H7 (cell line): Measurements from ENCODE around the gene CCL23. TPM values are rescaled to one million over a fixed set of nuclear protein-coding genes. Genes with fewer than 3 reads are reported as not detected.
"Not testable (repeated sequence)": the region's sequence is repeated elsewhere in the genome, so short reads cannot be mapped to it uniquely, and the experiment has no call there.

Experiments
- DNase-seq: peaks from one replicate; pipeline ENCODE4 v3.0.0; 2012
- H3K27me3 ChIP-seq: 2 replicates; pipeline ENCODE4 v1.6.0; 2011; ENCODE audit warnings: mild to moderate bottlenecking, low read length; ENCODE audit not compliant: control insufficient read depth, insufficient read depth
- H3K36me3 ChIP-seq: replicated peaks from 2 replicates; pipeline ENCODE4 v1.5.1; 2011; ENCODE audit warnings: low read length; ENCODE audit not compliant: control insufficient read depth, insufficient read depth
- H3K4me3 ChIP-seq: 2 replicates; pipeline ENCODE4 v1.5.1; 2011; ENCODE audit warnings: low read depth, mild to moderate bottlenecking, control low read depth, low read length, moderate library complexity; ENCODE audit not compliant: insufficient read depth
- total RNA-seq: library from RNA; depleted of rRNA; stranded (reverse); fragments of >200 nt; shearing (Covaris generic); gene quantifications from 2 replicates; pipeline ENCODE4 v1.2.3, GENCODE V29; 2014

CCL23 gene
- total RNA-seq, 1 experiment from 2014 or later = not detected

DNA sequence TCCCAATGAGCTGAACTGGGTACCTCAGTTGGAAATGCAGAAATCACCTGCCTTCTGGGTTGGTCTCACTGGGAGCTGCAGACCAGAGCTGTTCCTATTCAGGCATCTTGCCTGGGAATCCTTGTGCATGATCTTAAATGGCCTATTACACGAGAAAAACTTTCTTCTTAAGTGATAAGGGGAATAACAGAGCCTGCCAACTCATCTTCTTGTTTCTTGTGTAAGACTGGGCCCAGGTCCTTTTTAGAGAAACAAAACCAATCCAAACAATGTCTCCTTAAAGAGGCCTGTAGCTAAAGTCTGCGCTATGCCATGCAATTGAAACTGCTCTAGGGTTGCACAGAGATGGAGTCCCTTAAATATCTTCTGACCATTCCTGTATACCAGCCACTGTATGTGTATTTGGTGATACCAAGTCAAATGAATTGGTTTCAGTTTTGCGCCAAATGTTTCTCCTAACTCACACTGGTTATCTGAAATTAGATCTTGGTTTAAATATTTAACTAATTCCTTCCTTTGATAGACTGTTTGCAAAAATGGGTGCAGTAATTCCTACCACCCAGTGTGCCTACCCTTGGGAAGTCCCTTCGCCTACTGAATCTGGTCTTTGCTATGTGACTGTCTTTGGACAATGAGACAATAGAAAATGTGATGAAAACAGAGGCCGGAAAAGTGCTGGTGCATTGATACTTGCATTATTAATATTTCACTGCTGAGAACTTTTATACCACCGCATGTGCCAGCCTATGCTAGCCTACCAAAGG lies 6.5 kb upstream of the CCL23 start:
- no peak for DNase-seq
- no peaks in the 10 kb centered on the region for H3K27me3 ChIP-seq
- no peaks in the 10 kb centered on the region for H3K36me3 ChIP-seq
- H3K4me3 ChIP-seq = no peak overlapping the region

- Histone ChIP-seq H3K4me3 (no peak overlapping the region), H3K36me3 (no peaks in the 10 kb centered on the region), H3K27me3 (no peaks in the 10 kb centered on the region)
- DNase-seq = no peak
These were observed 1.7 kb upstream of the CCL23 start for GRCh38 chr17:36019423-36019822.

DNA sequence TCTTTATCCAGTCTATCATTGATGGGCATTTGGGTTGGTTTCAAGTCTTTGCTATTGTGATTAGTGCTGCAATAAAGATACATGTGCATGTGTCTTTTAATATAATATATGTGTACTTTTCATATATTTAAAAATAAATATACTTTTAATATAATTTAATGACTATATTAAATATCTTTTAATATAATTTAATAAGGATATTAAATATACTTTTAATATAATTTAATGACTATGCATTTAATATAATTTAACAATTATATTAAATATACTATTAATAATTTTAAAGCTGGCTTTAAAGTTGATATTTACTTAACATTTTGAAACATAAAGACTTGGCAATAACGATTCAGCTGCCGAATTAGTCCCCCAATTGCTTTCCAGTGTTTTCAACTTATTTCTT lies 1.2 kb downstream of the CCL23 start:
- no peak overlapping the region for H3K4me3 ChIP-seq
- no peak for DNase-seq
- no peaks in the 10 kb centered on the region for H3K36me3 ChIP-seq
- H3K27me3 ChIP-seq = no peaks in the 10 kb centered on the region

DNA sequence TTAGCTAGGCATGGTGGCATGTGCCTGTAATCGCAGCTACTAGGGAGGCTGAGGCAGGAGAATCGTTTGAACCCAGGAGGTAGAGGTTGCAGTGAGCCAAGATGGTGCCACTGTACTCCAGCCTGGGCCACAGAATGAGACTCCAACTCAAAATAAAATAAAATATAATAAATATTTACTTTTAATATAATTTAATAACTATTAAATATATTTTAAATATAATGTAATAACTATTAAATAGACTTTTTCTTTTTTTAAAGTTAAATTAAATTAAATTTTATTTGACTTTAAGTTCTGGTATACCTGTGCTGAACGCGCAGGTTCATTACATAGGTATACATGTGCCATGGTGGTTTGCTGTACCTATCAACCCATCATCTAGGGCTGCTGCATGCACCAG lies 1.9 kb downstream of the CCL23 start:
- not testable (repeated sequence) for H3K27me3 ChIP-seq, H3K4me3 ChIP-seq, DNase-seq, H3K36me3 ChIP-seq

DNA sequence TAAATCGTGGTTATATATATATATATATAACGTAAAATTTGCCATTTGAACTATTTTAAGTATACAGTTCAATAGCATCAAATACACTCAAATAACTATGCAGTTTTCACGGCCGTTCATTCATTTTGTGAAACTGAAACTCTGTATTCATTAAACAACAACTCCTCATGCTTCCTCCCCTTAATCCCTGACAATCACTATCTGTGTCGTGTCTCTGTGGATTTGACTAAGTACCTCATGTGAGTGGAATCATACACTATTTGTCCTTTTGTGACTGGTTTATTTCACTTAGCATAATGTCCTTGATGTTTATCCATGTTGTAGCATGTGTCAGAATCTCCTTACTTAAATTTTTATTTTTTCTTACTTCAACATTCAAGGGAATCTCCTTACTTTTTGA lies 2.8 kb downstream of the CCL23 start:
- no peaks in the 10 kb centered on the region for H3K27me3 ChIP-seq
- no peak overlapping the region for H3K4me3 ChIP-seq
- no peak for DNase-seq
- no peaks in the 10 kb centered on the region for H3K36me3 ChIP-seq

DNA sequence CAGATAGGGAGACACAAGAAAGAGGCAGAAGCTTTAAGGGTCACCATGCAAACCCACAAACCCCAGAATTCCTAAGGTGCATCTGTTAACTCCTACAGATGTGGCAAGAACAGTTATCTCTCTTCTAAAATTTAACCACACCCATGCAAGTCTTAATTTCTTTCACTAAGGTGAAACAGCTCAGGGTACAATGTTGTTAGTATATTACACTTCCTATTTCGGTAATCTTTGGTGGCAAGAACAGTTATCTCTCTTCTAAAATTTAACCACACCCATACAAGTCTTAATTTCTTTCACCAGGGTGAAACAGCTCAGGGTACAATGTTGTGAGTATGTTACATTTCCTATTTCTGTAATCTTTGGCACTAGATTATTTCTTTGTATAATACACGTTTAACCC lies 6.6 kb downstream of the CCL23 start:
- Histone ChIP-seq H3K36me3 (no peaks in the 10 kb centered on the region), H3K4me3 (no peak overlapping the region), H3K27me3 (no peaks in the 10 kb centered on the region)
- no peak for DNase-seq

GRCh38 chr17:36008998-36009665 lies 8.6 kb downstream of the CCL23 start:
- Histone ChIP-seq H3K4me3 (no peak overlapping the region), H3K27me3 (no peaks in the 10 kb centered on the region), H3K36me3 (no peaks in the 10 kb centered on the region)
- peak; percentile 41 for DNase-seq

- Histone ChIP-seq H3K36me3 (no peaks in the 10 kb centered on the region), H3K27me3 (no peaks in the 10 kb centered on the region), H3K4me3 (no peak overlapping the region)
- DNase-seq = no peak
These were observed 13.1 kb downstream of the CCL23 start for GRCh38 chr17:36004594-36005108.

DNA sequence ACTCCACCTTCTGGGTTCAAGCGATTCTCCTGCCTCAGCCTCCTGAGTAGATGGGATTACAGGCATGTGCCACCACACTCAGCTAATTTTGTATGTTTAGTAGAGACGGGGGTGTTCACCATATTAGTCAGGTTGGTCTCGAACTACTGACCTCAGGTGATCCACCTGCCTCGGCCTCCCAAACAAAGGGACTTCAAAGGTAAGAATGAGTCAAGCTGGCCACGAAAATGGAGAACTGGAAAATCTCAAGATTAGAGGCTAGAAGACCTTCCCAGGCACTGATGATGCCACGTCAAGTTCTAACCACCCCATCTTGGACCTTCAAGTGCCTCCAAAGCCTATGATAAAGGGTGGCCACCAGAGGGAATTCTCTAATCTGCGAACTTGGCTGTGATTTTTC lies 15.1 kb downstream of the CCL23 start:
- DNase-seq = no peak
- H3K27me3 ChIP-seq = no peaks in the 10 kb centered on the region

DNA sequence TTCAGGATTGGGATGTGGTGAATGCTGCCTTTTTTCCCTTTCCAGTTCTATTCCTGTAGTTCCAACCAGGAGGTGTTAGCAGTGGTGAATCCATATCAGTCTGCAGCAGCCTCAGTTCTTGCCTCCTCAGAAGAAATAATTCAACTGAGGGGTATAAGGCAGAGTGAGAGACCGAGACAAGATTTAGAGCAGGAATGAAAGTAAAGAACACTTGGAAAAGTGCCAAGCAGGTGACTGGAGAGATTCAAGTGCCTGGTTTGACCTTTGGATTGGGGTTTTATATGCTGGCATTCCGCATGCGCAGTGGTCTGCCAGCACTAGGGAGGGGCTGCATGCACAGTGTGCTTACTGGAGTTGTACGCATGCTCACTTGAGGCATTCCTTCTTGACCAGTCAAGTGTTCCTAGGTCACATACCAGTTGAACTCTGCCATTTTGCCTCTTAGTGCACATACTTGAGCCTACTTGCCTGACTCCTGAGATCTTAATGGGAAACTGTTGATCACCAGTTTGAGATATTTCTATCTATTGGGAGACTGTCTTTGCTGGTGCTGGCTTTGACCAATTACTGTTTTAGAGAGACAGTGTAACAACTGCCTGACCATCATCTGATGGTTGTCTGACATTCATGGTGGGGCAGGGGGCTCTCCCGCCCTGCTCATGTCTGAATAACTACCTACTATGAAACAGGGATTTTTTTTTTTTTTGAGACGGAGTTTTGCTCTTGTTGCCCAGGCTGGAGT lies 15.7 kb downstream of the CCL23 start:
- no peak for DNase-seq
- H3K36me3 ChIP-seq = no peaks in the 10 kb centered on the region
- H3K4me3 ChIP-seq = no peak overlapping the region
- no peaks in the 10 kb centered on the region for H3K27me3 ChIP-seq

More for the DNA sequence above, 15.1 kb downstream of the CCL23 start:
- Histone ChIP-seq H3K4me3 (no peak overlapping the region), H3K36me3 (no peaks in the 10 kb centered on the region)

DNA sequence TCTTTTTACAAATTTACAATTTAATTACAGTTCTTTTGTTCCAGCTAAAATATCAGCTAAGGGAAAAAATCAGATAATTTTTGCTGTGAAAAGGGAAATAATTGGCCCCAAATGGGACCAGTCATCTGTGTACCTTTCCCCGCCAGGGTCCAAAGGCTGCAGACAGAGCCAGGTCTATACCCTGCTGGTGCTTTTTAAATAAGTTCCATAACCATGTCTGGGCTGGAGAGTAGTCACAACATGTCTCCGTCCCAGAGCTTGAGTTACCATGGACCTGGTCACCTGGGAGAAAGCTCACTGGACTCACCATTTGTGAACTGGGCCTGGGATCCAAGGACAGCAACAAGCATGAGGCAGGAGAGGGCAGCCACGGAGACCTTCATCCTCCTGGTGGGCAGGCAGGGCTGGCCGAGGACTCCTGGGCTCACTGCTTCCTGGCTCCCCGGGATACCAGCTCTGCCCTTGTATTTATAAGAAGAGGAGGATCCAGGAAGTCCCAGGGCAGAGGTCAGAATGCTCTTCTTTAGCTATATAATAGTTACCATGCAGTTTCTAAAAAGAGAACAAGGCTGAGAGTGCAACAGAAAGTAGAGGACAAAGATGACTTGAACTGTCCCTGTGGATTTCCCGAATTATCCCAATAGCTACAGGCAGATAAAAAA lies 16.5 kb downstream of the CCL23 start, which contains the start of gene CCL15:
TSS of gene CCL15 (minus strand) at position 444 of the 662 bp plus-strand sequence. CDS start at position 383, 61 bp downstream.
- H3K4me3 ChIP-seq = no peak within 1 kb of the TSS
- no peak for DNase-seq
- H3K27me3 ChIP-seq = no peaks in the 10 kb centered on the region

DNA sequence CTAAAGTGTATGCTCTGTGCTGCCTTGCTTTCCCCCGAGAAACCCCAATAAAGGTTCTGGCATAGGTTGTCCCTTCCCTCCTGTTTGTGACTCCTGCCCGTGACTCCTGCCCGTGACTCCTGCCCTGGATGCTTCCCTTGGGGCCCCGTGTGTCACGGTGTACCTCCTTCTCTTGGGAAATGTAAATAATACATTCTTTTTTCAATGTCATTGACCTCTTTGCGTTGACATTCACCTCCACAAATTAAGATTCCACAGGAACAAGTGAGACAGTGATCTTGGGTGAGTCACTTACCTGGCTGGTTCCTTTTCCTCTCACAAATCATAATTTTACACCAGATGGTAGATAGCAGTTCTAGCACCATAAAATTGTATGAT lies 17.1 kb downstream of the CCL23 start:
- Histone ChIP-seq H3K4me3 (no peak overlapping the region), H3K27me3 (no peaks in the 10 kb centered on the region), H3K36me3 (no peaks in the 10 kb centered on the region)
- no peak for DNase-seq

More for the DNA sequence above, 16.5 kb downstream of the CCL23 start, which contains the start of gene CCL15:
- H3K36me3 ChIP-seq = no peaks in the 10 kb centered on the region

GRCh38 chr17:35998756-35999155 lies 19.0 kb downstream of the CCL23 start:
- H3K27me3 ChIP-seq = no peaks in the 10 kb centered on the region
- H3K36me3 ChIP-seq = no peaks in the 10 kb centered on the region
- no peak for DNase-seq
- H3K4me3 ChIP-seq = no peak overlapping the region

DNA sequence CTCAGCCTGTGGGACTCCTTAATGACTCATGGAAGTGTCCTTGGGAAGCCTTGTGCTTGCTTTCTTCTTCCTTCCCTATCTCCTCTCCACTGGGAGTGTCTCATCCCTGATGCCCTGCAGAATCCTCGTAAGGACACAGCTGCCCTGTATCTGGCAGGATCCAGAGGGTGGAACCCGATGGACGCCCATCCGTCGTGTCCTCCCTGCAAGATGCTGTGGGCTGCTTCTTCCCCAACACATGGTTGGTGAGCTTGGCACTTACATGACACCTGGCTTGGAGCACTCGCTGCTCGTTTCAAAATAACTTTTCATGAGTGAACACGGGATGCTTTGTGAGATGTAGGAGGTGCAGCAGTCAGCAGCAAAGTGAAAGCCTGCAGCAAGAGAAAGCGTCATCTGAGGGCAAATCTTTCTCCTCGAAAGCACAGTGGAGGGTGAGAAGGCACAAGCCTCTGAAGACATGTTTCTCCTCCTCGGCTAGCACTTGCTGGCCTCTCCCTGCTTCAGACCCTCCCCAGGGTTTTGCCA lies 19.7 kb downstream of the CCL23 start:
- no peak overlapping the region for H3K4me3 ChIP-seq
- H3K27me3 ChIP-seq = no peaks in the 10 kb centered on the region
- no peak for DNase-seq
- no peaks in the 10 kb centered on the region for H3K36me3 ChIP-seq
